ENCODE measurements around the gene EEF1A1. TPM values are rescaled to one million over a fixed set of nuclear protein-coding genes. Genes with fewer than 3 reads are reported as not detected.

EEF1A1 gene
- total RNA-seq, 2 donors from 2014 or later, result 5,082 to 6,539 TPM

DNA sequence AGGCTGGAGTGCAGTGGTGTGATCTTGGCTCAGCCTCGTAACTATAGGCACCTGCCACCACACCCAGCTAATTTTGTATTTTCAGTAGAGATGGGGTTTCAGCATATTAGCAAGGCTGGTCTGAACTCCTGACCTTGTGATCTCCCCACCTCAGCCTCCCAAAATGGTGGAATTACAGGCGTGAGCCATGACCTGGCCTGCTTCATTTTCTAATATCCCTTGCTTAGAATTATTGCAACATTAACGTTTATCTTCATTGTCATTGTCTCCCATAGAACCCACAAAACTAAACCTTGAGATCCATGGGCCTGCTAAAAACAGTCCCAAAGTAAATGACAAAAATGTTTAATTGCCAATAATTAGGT is 6.1 kb downstream of the EEF1A1 start:
- Histone ChIP-seq H3K36me3 (peaks cover 23% of the 10 kb centered on the region), H3K27me3 (replicated peaks; ENCODE audit: insufficient read depth) (no peaks in the 10 kb centered on the region), H3K9me3 (no peaks in the 10 kb centered on the region), H3K4me1 (ENCODE audit: control insufficient read depth in 1 of 2, low read depth in 2 of 2) (peaks cover 29 to 40% of the 10 kb centered on the region in 2 donors), H3K27ac (no peak overlapping the region), H3K4me3 (no peak overlapping the region)
- TF ChIP-seq, protein P1, sequence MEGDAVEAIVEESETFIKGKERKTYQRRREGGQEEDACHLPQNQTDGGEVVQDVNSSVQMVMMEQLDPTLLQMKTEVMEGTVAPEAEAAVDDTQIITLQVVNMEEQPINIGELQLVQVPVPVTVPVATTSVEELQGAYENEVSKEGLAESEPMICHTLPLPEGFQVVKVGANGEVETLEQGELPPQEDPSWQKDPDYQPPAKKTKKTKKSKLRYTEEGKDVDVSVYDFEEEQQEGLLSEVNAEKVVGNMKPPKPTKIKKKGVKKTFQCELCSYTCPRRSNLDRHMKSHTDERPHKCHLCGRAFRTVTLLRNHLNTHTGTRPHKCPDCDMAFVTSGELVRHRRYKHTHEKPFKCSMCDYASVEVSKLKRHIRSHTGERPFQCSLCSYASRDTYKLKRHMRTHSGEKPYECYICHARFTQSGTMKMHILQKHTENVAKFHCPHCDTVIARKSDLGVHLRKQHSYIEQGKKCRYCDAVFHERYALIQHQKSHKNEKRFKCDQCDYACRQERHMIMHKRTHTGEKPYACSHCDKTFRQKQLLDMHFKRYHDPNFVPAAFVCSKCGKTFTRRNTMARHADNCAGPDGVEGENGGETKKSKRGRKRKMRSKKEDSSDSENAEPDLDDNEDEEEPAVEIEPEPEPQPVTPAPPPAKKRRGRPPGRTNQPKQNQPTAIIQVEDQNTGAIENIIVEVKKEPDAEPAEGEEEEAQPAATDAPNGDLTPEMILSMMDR (IDR thresholded peaks at IDR 0.05), result no peak
- DNase-seq (ENCODE audit: low spot score) (no peak), ATAC-seq (ENCODE audit: insufficient number of reproducible peaks, low FRiP score, low read depth) (no peak)

DNA sequence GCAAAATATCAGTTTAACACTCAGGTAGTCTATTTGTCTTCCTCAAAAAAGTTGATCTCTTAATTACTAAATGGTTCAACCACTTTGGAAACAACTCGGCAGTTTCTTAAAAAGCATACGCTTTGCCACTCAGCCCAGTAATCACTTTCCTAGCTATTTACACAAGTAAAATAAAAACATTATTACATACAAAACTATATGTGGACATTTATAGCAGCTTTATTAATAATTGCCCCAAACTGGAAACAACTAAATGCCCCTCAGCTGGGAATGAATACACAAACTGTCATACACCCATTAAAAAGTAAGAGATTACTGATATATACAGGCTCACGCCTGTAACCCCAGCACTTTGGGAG is 7.4 kb downstream of the EEF1A1 start:
- H3K36me3 ChIP-seq, result peaks cover 23% of the 10 kb centered on the region

DNA sequence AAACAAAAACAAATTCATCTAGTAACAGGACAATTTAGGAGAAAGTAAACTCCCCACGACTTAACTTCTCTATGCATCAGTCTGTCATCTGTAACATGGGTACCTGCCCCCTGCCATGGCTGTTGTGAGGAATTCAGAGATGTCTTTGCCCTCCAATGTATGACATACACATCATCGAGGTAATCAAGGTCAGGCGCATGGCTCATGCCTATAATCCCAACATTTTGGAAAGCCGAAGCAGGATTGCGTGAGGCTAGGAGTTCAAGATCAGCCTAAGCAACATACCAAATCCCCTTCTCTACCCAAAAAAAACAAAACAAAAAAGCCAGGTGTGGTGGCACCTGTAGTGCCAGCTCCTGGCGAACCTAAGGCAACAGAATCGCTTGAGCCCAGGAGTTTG is 9.0 kb downstream of the EEF1A1 start:
- no peak overlapping the region for H3K27ac ChIP-seq
- DNase-seq (ENCODE audit: low spot score), result no peak
- TF ChIP-seq, protein P1 (IDR thresholded peaks at IDR 0.05), result no peak
- no peak for ATAC-seq (ENCODE audit: insufficient number of reproducible peaks, low FRiP score, low read depth)
- no peaks in the 10 kb centered on the region for H3K9me3 ChIP-seq
- peaks cover 11 to 14% of the 10 kb centered on the region in 2 donors for H3K4me1 ChIP-seq (ENCODE audit: control insufficient read depth in 1 of 2, low read depth in 2 of 2)
- no peak overlapping the region for H3K4me3 ChIP-seq
- H3K36me3 ChIP-seq, result peaks cover 12% of the 10 kb centered on the region
- no peaks in the 10 kb centered on the region for H3K27me3 ChIP-seq (replicated peaks; ENCODE audit: insufficient read depth)

More for the DNA sequence above, 7.4 kb downstream of the EEF1A1 start:
- Histone ChIP-seq H3K27ac (no peak overlapping the region), H3K27me3 (replicated peaks; ENCODE audit: insufficient read depth) (no peaks in the 10 kb centered on the region), H3K4me3 (no peak overlapping the region), H3K4me1 (ENCODE audit: control insufficient read depth in 1 of 2, low read depth in 2 of 2) (peaks cover 21 to 29% of the 10 kb centered on the region in 2 donors), H3K9me3 (no peaks in the 10 kb centered on the region)
- TF ChIP-seq, protein P1 (IDR thresholded peaks at IDR 0.05), result no peak
- DNase-seq (ENCODE audit: low spot score) (no peak), ATAC-seq (ENCODE audit: insufficient number of reproducible peaks, low FRiP score, low read depth) (no peak)

DNA sequence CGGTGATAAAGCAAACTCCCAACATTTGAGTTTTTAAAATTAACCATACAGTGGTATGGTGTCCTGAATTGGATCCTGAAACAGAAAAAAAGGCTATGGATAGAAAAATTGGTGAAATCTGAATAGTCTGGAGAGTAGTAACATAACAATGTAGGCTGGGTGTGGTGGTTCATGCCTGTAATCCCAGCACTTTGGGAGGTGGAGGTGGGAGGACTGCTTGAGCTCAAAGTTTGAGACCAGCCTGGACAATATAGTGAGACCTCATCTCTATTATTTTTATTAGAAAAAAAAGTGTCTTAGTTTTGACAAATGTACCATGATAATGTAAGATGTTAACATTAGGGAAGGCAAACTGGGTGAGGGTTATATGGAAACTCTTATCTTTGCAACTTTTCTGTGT is 11.0 kb downstream of the EEF1A1 start:
- DNase-seq (ENCODE audit: low spot score), result no peak
- ATAC-seq (ENCODE audit: insufficient number of reproducible peaks, low FRiP score, low read depth), result no peak
- Histone ChIP-seq H3K9me3 (no peaks in the 10 kb centered on the region), H3K4me1 (ENCODE audit: control insufficient read depth in 1 of 2, low read depth in 2 of 2) (no peaks in the 10 kb centered on the region), H3K36me3 (no peaks in the 10 kb centered on the region), H3K4me3 (no peak overlapping the region), H3K27me3 (replicated peaks; ENCODE audit: insufficient read depth) (no peaks in the 10 kb centered on the region), H3K27ac (no peak overlapping the region)
- TF ChIP-seq, protein P1 (IDR thresholded peaks at IDR 0.05), result no peak

DNA sequence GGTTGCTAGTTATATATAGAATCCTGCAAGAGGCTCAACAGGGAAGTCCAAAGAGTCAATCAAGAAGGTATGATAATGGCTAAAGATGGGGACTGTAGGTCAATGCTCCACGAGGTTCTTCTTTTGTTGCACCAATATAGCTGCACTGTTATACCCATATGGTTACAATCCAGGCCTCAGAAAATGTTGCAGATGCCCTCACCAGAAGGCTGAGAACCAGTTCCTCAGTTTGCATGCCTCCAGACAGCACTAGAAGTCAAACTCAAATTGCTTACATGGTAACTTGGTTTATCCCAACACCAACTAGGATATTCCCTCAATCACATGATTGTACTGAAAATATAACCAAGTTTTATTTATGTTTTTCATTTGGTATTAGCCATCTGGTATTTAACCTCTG is 12.1 kb downstream of the EEF1A1 start:
- H3K27ac ChIP-seq, result no peak overlapping the region
- no peaks in the 10 kb centered on the region for H3K27me3 ChIP-seq (replicated peaks; ENCODE audit: insufficient read depth)
- DNase-seq (ENCODE audit: low spot score) (no peak), ATAC-seq (ENCODE audit: insufficient number of reproducible peaks, low FRiP score, low read depth) (no peak)
- no peaks in the 10 kb centered on the region for H3K4me1 ChIP-seq (ENCODE audit: control insufficient read depth in 1 of 2, low read depth in 2 of 2)
- TF ChIP-seq, protein P1 (IDR thresholded peaks at IDR 0.05), result no peak
- no peak overlapping the region for H3K4me3 ChIP-seq
- no peaks in the 10 kb centered on the region for H3K9me3 ChIP-seq
- no peaks in the 10 kb centered on the region for H3K36me3 ChIP-seq
